Activated CD4-positive, alpha-beta T cell treated with anti-CD3 and anti-CD28 coated beads, Interleukin-2, Interleukin-6, amounts not matched to agents 100 ng/mL and 50 ng/mL, durations not matched to agents 16 hours and 8 hours (primary cell): ENCODE results near the gene UVRAG.
A peak's percentile ranks its signal among the peaks of the same experiment; 100 is the strongest.
"Not testable (repeated sequence)": the region's sequence is repeated elsewhere in the genome, so short reads cannot be mapped to it uniquely, and the experiment has no call there.

Source experiments
- DNase-seq: peaks from one replicate; pipeline ENCODE4 v3.0.0-alpha.2; 2020

The UVRAG gene

GRCh38 chr11:75850787-75851186 lies 35.8 kb downstream of the UVRAG start:
- DNase-seq: no peak

GRCh38 chr11:75851203-75851602 lies 36.2 kb downstream of the UVRAG start:
- no peak for DNase-seq

- no peak for DNase-seq
Observed at GRCh38 chr11:75852406-75853017, 37.5 kb downstream of the UVRAG start.

- DNase-seq: not testable (repeated sequence)
Observed at GRCh38 chr11:75853563-75853962, 38.6 kb downstream of the UVRAG start.

GRCh38 chr11:75853971-75854370 lies 39.0 kb downstream of the UVRAG start:
- DNase-seq: no peak

GRCh38 chr11:75855206-75855605 lies 40.2 kb downstream of the UVRAG start:
- no peak for DNase-seq

GRCh38 chr11:75856912-75857311 lies 41.9 kb downstream of the UVRAG start:
- no peak for DNase-seq

- no peak for DNase-seq
Observed at GRCh38 chr11:75858042-75858441, 43.0 kb downstream of the UVRAG start.

- DNase-seq: no peak
Observed at GRCh38 chr11:75858613-75859012, 43.6 kb downstream of the UVRAG start.

GRCh38 chr11:75859614-75860013 lies 44.6 kb downstream of the UVRAG start:
- no peak for DNase-seq

- no peak for DNase-seq
Observed at GRCh38 chr11:75862437-75862836, 47.4 kb downstream of the UVRAG start.

GRCh38 chr11:75867778-75868374 lies 52.9 kb downstream of the UVRAG start:
- DNase-seq: peak; percentile 66

GRCh38 chr11:75868990-75869389 lies 54.0 kb downstream of the UVRAG start:
- DNase-seq: no peak

- no peak for DNase-seq
Observed at GRCh38 chr11:75869661-75870455, 54.8 kb downstream of the UVRAG start.

- DNase-seq: no peak
Observed at GRCh38 chr11:75872887-75873416, 57.9 kb downstream of the UVRAG start.

GRCh38 chr11:75873417-75874221 lies 58.6 kb downstream of the UVRAG start:
- peak; percentile 27 for DNase-seq

- no peak for DNase-seq
Observed at GRCh38 chr11:75874684-75875341, 59.8 kb downstream of the UVRAG start.

GRCh38 chr11:75877327-75877726 lies 62.3 kb downstream of the UVRAG start:
- DNase-seq: not testable (repeated sequence)

GRCh38 chr11:75877931-75878330 lies 62.9 kb downstream of the UVRAG start:
- DNase-seq: not testable (repeated sequence)

GRCh38 chr11:75878933-75879332 lies 63.9 kb downstream of the UVRAG start:
- DNase-seq: no peak

GRCh38 chr11:75879737-75880136 lies 64.7 kb downstream of the UVRAG start:
- no peak for DNase-seq

GRCh38 chr11:75880343-75880742 lies 65.3 kb downstream of the UVRAG start:
- DNase-seq: not testable (repeated sequence)
